Globus pallidus (tissue), 1 donor: Measurements from ENCODE around the gene EEF1A1.
A peak's percentile ranks its signal among the peaks of the same experiment; 100 is the strongest.
"Not testable (repeated sequence)": the region's sequence is repeated elsewhere in the genome, so short reads cannot be mapped to it uniquely, and the experiment has no call there.

Experiments
- DNase-seq: peaks from one replicate; pipeline ENCODE4 v3.0.0-alpha.2; 2015; ENCODE audit warnings: low spot score

EEF1A1 gene

DNA sequence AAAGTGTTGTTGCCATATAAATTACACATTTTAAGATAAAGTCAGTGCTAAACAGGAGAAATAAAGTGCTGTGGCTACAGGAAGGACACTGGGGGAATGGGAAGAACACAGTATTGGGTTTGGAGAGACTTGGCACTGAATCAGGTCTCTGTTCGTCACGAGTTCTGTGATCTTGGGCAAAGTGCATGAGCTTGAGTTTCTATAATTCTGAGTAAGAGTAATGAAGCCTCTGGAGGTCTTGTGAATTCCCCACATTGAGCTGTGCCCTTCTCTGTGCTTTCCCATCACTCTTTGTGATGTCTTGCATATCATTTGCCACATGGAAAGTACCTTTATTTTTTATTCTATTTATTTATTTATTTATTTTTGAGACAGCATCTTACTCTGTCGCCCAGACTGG is 16.8 kb upstream of the EEF1A1 start:
- DNase-seq, result no peak

DNA sequence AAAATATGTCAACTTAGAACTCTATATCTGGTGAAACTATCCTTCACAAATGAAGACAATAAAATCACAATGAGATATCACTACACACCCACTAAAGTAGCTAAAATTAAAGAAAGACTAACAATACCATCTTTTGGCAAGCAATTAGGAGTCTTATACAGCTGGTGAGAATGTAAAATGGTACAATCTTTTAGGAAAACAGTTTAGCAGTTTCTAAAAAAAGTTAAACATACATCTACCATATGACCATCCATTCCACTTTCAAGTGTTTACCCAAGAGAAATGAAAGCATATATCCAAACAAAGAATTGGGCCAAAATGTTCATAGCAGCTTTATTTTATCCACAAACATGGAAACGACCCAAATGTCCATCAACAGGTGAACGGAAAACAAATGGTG is 13.8 kb upstream of the EEF1A1 start:
- no peak for DNase-seq

DNA sequence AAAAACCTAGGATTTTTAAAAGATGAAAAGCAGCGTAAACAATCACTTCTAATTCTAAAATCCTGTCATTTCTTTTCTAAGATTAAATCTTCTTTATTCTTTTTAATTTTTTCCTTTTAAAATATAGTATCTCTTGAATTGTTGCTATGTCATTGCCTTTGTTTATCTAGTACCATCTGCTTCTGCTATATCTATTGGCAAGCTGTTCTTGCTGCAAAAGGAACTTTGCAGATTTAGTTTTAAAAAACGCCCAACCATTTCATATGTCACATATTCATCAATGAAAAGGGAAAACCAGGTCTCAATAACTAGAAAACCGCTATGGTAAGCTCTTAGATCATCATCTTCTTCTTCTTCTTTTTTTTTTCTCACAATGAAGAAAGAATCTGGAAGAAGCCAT is 11.5 kb upstream of the EEF1A1 start:
- DNase-seq, result no peak

DNA sequence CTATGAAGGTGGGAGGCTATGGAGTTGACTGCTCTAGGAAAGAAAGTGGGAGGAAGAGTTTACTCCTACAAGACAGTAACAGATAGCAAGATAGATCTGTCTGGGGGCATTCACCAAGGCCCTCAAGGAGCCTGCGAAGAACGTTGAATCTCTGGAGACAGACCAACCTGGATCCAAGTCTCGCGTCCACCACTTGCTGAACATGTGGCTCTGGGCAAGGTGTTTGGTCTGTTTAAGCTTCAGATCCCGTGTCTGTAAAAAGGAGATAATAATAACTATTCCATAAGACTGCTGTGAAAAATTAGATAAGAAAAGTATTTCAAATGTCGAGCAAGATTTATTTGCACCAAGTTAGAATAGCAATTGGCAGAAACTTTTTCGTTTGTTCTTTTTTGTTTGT is 8.1 kb upstream of the EEF1A1 start:
- DNase-seq, result no peak

DNA sequence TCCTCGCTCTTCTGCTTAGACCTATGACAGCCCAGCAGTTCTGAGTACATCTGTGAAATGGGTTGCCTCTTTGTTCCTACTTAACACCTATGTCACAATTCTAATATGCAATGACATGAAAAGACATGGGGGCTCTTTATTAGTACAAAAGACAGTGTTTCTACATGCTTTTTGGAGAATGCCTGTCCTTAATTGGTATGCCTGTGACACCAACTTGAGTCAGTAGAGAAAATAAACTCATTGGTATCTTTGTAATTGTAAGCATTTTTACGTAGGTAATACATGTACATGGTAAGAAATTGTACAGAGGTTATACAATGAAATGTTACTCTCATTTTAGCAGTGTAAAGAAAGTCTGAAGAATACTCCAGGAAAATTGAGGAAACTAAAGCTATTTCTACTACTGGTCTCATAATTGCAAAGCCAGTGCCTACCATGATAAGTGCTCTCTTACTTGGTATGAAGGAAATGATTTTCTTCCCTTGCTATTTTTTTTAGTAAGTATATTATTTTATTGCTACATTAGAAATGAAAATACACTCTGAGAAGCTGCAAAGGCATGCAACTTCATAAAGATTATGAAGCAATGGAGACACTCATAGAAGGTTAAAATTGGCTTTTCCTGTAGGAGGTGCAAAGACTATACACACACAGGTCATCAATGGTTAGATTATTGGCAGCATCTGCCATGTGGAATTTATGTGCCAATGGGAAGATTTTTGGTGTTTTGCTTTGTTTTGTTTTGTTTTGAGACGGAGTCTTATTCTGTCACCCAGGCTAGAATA is 4.9 kb upstream of the EEF1A1 start:
- DNase-seq, result no peak

DNA sequence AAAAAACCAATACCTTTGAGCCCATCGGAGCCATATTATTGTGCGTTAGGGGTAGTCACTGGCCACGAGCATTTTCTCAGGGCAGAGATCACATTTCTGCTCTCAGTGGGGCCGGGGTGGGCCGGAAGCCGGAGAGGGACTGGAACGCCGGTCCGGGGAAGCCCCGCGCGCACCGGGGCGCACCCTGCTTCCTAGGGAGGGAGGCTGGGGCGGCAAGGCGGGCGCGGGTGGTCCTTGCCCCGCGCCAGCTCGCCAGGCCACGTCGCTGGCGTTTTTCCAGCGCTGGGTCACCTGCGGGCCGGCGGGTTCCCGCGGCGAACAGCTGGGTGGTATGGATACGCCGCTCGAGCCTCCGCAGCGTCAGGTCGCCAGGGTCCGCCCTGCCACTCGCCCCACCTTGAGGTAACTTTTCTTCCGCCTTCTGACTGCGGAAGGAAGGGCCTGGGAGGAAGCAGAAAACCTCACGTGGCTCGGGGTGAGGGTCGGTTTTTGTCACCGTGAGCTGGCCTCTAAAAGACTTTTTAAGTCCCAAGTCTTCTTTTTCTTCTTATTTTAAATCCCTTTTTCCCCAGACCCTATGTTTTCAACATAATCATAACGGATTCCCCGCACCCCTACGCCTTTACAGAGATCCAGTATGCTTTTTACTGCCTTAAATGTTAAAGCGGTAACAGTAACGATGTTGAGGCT is 2.7 kb upstream of the EEF1A1 start:
- peak; percentile 28 for DNase-seq

DNA sequence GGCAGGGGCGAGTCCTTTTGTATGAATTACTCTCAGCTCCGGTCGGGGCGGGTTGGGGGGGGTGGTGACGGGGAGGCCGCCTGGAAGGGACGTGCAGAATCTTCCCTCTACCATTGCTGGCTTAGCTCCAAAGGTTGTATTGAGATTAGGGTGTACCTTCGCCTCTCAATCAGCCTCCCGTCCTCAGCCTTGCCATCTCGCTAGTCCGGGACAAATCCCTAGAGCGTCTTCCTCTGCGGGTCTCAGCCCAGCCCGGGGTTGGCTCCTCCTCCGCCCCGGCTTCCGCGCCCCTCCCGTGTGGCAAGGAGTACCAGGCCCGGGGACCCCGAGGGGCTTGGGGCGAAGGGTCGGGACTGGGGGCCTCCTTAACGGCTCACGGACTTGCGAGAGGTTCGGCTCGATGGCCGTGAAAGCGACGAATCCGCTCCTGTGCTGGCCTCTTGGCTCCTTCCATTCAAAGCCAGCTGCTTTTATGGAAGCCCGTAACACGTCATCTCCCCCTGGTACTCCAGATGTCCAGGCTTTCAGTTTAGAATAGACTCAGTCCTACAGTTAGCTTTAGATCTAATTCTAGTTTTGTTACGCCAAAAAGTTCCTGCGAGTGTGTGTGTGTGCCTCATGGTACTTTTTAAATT is 636 bp upstream of the EEF1A1 start:
- peak; percentile 87 for DNase-seq

DNA sequence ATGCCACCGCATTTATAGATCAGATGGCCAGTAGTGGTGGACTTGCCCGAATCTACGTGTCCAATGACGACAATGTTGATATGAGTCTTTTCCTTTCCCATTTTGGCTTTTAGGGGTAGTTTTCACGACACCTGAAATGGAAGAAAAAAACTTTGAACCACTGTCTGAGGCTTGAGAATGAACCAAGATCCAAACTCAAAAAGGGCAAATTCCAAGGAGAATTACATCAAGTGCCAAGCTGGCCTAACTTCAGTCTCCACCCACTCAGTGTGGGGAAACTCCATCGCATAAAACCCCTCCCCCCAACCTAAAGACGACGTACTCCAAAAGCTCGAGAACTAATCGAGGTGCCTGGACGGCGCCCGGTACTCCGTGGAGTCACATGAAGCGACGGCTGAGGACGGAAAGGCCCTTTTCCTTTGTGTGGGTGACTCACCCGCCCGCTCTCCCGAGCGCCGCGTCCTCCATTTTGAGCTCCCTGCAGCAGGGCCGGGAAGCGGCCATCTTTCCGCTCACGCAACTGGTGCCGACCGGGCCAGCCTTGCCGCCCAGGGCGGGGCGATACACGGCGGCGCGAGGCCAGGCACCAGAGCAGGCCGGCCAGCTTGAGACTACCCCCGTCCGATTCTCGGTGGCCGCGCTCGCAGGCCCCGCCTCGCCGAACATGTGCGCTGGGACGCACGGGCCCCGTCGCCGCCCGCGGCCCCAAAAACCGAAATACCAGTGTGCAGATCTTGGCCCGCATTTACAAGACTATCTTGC is 725 bp downstream of the EEF1A1 start:
- DNase-seq, result peak; percentile 57

DNA sequence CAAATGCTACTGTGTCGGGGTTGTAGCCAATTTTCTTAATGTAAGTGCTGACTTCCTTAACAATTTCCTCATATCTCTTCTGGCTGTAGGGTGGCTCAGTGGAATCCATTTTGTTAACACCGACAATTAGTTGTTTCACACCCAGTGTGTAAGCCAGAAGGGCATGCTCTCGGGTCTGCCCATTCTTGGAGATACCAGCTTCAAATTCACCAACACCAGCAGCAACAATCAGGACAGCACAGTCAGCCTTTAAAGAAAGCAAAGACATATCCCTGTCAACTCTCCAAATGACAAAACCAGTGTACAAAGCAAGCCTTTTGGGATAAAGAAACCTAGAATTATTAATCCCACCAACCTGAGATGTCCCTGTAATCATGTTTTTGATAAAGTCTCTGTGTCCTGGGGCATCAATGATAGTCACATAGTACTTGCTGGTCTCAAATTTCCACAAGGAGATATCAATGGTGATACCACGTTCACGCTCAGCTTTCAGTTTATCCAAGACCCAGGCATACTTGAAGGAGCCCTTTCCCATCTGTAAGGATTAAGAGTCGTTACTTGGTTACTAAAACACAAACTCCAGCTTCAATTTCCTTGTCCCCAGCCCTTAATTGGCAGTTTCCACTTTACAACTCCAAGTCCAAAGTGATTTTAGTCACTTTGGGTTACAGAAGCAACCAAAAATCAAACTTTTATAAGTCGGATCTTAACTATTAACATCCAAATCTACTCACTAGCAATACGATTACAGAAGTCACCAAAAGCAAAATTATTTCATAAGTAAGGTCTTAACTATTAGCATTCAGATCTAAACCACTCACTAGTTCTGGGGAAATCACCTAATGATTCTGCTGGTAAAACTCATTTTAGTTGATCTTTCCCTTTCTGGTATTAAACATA is 1.6 kb downstream of the EEF1A1 start:
- not testable (repeated sequence) for DNase-seq

DNA sequence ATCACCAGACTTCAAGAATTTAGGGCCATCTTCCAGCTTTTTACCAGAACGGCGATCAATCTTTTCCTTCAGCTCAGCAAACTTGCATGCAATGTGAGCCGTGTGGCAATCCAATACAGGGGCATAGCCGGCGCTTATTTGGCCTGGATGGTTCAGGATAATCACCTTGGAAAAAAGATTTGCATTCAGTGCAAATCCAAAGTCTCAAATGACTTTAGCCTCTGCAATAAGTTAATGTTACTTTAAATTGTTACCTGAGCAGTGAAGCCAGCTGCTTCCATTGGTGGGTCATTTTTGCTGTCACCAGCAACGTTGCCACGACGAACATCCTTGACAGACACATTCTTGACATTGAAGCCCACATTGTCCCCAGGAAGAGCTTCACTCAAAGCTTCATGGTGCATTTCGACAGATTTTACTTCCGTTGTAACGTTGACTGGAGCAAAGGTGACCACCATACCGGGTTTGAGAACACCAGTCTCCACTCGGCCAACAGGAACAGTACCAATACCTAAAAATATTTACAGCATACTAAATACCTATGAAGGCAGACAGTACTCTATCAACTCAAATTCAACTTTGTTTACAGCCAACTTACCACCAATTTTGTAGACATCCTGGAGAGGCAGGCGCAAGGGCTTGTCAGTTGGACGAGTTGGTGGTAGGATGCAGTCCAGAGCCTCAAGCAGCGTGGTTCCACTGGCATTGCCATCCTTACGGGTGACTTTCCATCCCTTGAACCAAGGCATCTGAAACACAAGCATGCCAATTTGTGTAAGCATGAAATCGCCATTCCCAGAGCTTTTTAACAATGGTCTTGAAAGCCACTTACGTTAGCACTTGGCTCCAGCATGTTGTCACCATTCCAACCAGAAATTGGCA is 2.5 kb downstream of the EEF1A1 start:
- not testable (repeated sequence) for DNase-seq

DNA sequence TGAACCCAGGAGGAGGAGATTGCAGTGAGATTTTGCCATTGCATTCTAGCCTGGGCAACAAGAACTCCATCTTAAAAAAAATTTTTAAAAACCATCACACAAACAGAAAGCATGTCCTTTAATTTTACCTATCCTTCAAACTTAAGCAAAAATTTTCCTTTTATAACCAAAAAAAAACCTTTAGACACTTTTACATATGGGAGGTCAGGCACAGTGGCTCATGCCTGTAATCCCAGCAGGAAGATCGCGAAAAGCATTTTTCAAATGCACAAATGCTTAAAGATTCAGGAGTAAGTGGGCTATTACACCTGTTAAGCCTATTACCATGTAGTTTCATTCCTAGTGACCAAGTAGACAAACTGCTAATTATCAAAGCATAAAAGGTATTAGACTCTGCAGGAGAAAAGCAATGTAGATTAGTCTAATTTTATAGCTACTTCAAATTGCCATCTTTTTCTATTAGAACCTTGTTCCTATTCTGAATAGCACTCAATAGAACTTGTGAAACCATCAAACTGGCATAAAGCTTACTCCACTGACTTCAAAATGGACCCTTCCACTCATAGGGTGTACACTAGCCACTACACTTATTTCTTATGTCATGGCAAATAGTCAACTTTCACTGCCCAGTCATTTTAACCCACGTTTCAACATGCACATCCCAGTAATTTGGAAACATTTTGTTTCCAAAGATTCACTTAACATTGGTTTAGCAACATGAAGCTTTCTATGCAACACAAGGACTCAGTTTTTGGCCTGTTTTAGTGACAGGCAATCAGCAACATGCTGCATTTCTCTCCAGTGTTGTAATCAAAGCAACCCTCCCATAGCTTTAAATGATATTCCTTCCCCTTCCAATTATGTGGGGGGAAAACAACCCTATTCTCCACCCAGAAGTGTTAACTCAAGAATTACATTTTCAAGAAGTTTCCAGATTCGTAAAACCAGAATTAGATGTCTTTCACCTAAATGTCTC is 4.0 kb downstream of the EEF1A1 start:
- DNase-seq, result no peak

DNA sequence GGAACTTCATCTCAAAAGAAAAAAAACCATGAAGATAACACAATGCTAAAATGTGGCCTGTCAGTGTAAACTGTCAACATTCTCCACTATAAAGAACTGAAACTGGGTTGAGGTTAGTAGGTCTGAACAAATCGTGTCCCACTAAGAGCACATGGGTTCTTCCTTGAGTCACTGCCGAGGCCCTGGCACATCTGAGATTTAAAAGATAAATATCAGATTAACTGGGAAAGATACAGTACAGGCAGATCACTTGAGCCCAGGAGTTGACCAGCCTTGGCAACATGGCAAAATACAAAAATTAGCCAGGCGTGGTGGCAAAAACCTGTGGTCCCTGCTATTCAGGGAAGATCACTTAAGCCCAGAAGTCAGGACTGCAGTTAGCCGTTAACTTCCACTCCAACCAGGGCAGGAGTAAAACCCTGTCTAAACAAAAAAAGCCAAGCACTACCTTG is 5.6 kb downstream of the EEF1A1 start:
- DNase-seq, result peak; percentile 15

DNA sequence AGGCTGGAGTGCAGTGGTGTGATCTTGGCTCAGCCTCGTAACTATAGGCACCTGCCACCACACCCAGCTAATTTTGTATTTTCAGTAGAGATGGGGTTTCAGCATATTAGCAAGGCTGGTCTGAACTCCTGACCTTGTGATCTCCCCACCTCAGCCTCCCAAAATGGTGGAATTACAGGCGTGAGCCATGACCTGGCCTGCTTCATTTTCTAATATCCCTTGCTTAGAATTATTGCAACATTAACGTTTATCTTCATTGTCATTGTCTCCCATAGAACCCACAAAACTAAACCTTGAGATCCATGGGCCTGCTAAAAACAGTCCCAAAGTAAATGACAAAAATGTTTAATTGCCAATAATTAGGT is 6.1 kb downstream of the EEF1A1 start:
- DNase-seq, result no peak

DNA sequence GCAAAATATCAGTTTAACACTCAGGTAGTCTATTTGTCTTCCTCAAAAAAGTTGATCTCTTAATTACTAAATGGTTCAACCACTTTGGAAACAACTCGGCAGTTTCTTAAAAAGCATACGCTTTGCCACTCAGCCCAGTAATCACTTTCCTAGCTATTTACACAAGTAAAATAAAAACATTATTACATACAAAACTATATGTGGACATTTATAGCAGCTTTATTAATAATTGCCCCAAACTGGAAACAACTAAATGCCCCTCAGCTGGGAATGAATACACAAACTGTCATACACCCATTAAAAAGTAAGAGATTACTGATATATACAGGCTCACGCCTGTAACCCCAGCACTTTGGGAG is 7.4 kb downstream of the EEF1A1 start:
- DNase-seq, result no peak

DNA sequence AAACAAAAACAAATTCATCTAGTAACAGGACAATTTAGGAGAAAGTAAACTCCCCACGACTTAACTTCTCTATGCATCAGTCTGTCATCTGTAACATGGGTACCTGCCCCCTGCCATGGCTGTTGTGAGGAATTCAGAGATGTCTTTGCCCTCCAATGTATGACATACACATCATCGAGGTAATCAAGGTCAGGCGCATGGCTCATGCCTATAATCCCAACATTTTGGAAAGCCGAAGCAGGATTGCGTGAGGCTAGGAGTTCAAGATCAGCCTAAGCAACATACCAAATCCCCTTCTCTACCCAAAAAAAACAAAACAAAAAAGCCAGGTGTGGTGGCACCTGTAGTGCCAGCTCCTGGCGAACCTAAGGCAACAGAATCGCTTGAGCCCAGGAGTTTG is 9.0 kb downstream of the EEF1A1 start:
- DNase-seq, result no peak

DNA sequence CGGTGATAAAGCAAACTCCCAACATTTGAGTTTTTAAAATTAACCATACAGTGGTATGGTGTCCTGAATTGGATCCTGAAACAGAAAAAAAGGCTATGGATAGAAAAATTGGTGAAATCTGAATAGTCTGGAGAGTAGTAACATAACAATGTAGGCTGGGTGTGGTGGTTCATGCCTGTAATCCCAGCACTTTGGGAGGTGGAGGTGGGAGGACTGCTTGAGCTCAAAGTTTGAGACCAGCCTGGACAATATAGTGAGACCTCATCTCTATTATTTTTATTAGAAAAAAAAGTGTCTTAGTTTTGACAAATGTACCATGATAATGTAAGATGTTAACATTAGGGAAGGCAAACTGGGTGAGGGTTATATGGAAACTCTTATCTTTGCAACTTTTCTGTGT is 11.0 kb downstream of the EEF1A1 start:
- no peak for DNase-seq

DNA sequence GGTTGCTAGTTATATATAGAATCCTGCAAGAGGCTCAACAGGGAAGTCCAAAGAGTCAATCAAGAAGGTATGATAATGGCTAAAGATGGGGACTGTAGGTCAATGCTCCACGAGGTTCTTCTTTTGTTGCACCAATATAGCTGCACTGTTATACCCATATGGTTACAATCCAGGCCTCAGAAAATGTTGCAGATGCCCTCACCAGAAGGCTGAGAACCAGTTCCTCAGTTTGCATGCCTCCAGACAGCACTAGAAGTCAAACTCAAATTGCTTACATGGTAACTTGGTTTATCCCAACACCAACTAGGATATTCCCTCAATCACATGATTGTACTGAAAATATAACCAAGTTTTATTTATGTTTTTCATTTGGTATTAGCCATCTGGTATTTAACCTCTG is 12.1 kb downstream of the EEF1A1 start:
- DNase-seq, result no peak

DNA sequence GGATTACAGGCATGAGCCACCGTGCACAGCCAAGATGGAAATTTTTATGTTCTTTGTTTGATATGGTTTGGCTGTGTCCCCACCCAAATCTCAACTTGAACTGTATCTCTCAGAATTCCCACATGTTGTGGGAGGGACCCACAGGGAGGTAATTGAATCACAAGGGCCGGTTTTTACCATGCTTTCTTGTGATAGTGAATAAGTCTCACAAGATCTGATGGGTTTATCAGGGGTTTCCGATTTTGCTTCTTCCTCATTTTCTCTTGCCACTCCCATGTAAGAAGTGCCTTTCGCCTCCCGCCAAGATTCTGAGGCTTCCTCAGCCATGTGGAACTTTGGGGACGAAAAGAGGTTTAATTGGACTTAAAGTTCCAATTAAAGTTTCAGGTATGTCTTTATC is 14.6 kb downstream of the EEF1A1 start:
- DNase-seq, result no peak

DNA sequence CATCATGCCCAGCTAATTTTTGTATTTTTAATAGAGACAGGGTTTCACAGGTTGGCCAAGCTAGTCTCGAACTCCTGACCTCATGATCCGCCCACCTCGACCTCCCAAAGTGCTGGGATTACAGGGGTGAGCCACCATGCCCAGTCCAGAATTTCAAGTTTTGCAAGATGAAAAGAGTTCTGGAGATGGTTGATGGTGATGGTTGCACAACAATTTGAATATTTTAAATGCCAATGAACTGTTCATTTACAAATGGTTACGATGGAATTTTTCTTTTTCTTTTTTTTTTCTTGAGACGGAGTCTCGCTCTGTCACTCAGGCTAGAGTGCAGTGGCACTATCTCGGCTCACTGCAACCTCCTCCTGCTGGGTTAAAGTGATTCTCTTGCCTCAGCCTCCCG is 15.1 kb downstream of the EEF1A1 start:
- not testable (repeated sequence) for DNase-seq
